Parathyroid adenoma (tissue), 2 donors: ENCODE data around the gene STK11.

Experiments
- H2AFZ ChIP-seq: fragments of 300-600 bp; sonication (generic); one replicate; pipeline ENCODE4 v1.7.0; 2017; ENCODE audit warnings: antibody characterized with exemption, mild to moderate bottlenecking
- H3K27ac ChIP-seq: fragments of 300-600 bp; sonication (generic); one replicate; pipeline ENCODE4 v1.7.0; 2017
- H3K27me3 ChIP-seq: fragments of 300-600 bp; sonication (generic); one replicate; pipeline ENCODE4 v1.7.0; 2017; ENCODE audit warnings: low read length; ENCODE audit not compliant: control insufficient read depth, insufficient read depth
- H3K36me3 ChIP-seq: fragments of 300-600 bp; sonication (generic); one replicate; pipeline ENCODE4 v1.7.0; 2017; ENCODE audit warnings: low read length; ENCODE audit not compliant: control insufficient read depth, insufficient read depth
- H3K4me1 ChIP-seq: fragments of 300-600 bp; sonication (generic); one replicate; pipeline ENCODE4 v1.7.0; 2017; ENCODE audit warnings: control low read depth
- H3K4me2 ChIP-seq: fragments of 300-600 bp; sonication (generic); one replicate; pipeline ENCODE4 v1.7.0; 2017; ENCODE audit warnings: low read length
- H3K4me3 ChIP-seq: fragments of 300-600 bp; sonication (generic); one replicate; pipeline ENCODE4 v1.7.0; 2017; ENCODE audit warnings: low read depth, low read length
- H3K79me2 ChIP-seq: fragments of 300-600 bp; sonication (generic); one replicate; pipeline ENCODE4 v1.7.0; 2017; ENCODE audit warnings: control low read depth
- H3K9ac ChIP-seq: fragments of 300-600 bp; sonication (generic); one replicate; pipeline ENCODE4 v1.7.0; 2017; ENCODE audit warnings: mild to moderate bottlenecking
- H3K9me3 ChIP-seq: fragments of 300-600 bp; sonication (generic); one replicate; pipeline ENCODE4 v1.7.0; 2017; ENCODE audit warnings: low read length; ENCODE audit not compliant: control insufficient read depth
- TF ChIP-seq, protein P1 (sequence below): fragments of 300-600 bp; sonication (generic); IDR thresholded peaks from one replicate; pipeline ENCODE4 v1.7.0; 2017; ENCODE audit warnings: antibody characterized with exemption, mild to moderate bottlenecking
- donor health status: primary hyperparathyroidism.

Gene STK11

DNA sequence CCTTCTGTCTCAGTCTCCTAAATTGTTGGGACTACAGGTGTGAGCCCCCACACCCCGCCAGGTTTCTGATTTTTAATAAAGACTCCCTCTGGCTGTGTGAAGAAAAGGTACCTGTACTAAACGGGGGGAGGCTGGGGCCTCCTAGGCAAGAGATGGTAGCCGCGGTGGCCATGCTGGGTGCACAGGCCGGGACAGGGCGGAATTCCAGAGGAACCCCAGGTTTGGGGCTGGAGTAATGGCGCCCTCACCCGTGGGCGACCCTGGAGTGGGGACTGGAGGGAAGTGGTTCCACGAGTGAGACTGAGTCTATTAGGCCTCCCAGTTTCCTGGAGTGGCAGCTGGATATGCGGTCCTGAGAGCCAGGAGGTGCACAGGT lies 33.8 kb downstream of the STK11 start:
- Histone ChIP-seq H3K27me3 (no peaks in the 10 kb centered on the region), H3K4me3 (no peak overlapping the region), H3K27ac (no peak overlapping the region), H2AFZ (no peak overlapping the region), H3K9ac (no peak overlapping the region), H3K4me1 (peaks cover 21% of the 10 kb centered on the region), H3K79me2 (no peaks in the 10 kb centered on the region), H3K36me3 (no peaks in the 10 kb centered on the region), H3K9me3 (no peaks in the 10 kb centered on the region), H3K4me2 (no peak overlapping the region)
- TF ChIP-seq, protein P1, sequence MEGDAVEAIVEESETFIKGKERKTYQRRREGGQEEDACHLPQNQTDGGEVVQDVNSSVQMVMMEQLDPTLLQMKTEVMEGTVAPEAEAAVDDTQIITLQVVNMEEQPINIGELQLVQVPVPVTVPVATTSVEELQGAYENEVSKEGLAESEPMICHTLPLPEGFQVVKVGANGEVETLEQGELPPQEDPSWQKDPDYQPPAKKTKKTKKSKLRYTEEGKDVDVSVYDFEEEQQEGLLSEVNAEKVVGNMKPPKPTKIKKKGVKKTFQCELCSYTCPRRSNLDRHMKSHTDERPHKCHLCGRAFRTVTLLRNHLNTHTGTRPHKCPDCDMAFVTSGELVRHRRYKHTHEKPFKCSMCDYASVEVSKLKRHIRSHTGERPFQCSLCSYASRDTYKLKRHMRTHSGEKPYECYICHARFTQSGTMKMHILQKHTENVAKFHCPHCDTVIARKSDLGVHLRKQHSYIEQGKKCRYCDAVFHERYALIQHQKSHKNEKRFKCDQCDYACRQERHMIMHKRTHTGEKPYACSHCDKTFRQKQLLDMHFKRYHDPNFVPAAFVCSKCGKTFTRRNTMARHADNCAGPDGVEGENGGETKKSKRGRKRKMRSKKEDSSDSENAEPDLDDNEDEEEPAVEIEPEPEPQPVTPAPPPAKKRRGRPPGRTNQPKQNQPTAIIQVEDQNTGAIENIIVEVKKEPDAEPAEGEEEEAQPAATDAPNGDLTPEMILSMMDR = no peak

DNA sequence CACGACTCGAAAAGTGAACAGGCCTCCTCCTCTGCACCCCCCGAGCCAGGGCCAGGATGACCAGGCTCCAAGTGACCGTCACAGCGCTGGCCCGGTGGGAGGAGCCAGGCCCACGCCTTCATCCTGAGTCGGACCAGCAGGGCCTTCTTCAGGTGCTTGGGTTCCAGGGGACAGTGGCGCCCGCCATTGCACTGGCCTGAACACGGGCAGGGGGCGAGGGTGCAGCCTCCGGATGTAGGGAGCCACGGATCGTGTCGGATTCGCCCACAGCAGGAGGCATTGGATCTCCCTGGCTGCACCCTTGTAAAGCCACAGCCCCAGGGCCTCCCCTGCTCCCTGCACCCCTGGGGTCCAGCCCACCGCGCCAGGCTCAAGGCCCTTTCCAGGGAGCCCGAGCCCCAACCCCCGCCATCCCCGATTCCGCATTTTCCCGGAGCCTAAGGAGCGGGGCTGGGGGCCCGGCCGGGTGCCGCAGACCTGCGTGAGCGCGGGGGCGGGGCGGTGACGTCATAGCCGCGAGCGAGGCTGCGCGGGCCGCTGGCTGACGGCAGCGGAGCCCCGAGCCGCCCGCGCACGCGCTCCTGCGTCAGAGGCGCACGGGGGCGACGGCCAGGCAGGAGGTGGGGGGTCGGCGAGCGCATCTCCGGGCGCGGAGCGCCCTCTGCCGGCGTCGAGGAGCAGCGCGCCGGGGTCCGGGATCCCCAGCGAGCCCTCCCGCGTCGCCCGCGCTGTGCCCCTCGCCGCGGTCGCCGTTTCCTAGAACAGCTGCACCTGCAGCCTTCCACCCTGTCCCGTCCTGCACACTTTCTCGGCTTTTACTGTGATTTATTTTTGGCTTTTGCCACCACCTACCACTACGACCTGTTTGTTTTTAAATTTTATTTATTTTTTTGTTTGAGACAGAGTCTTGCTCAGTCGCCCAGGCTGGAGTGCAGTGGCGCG lies 34.5 kb downstream of the STK11 start:
- Histone ChIP-seq H3K9ac (no peak overlapping the region), H3K27me3 (no peaks in the 10 kb centered on the region), H3K36me3 (no peaks in the 10 kb centered on the region), H3K9me3 (no peaks in the 10 kb centered on the region), H2AFZ (peak overlapping the region; percentile 80), H3K79me2 (no peaks in the 10 kb centered on the region), H3K4me3 (no peak overlapping the region), H3K4me2 (peak overlapping the region; percentile 55), H3K4me1 (peaks cover 26% of the 10 kb centered on the region), H3K27ac (peak overlapping the region; percentile 72)
- TF ChIP-seq, protein P1 = peak; percentile 81

- Histone ChIP-seq H3K4me2 (peak overlapping the region; percentile 79), H3K36me3 (no peaks in the 10 kb centered on the region), H2AFZ (peak overlapping the region; percentile 80), H3K27me3 (no peaks in the 10 kb centered on the region), H3K79me2 (no peaks in the 10 kb centered on the region), H3K4me1 (peaks cover 30% of the 10 kb centered on the region), H3K27ac (no peak overlapping the region), H3K4me3 (peak overlapping the region; percentile 85), H3K9me3 (no peaks in the 10 kb centered on the region), H3K9ac (no peak overlapping the region)
- TF ChIP-seq, protein P1 = no peak
These were observed 35.3 kb downstream of the STK11 start for GRCh38 chr19:1240925-1241324.

GRCh38 chr19:1241417-1242095 lies 36.0 kb downstream of the STK11 start, which contains the start of gene ATP5F1D:
TSS of gene ATP5F1D (plus strand) at chr19:1241751. CDS start at chr19:1241851, 100 bp downstream.
- Histone ChIP-seq H3K4me3 (peak within 1 kb of the TSS; percentile 85), H3K27me3 (no peaks in the 10 kb centered on the region), H3K9ac (peak within 1 kb of the TSS; percentile 69), H2AFZ (peak within 1 kb of the TSS; percentile 80), H3K79me2 (no peaks in the 10 kb centered on the region), H3K4me1 (peaks cover 35% of the 10 kb centered on the region), H3K27ac (peak within 1 kb of the TSS; percentile 63), H3K4me2 (peak within 1 kb of the TSS; percentile 79), H3K9me3 (no peaks in the 10 kb centered on the region), H3K36me3 (no peaks in the 10 kb centered on the region)
- TF ChIP-seq, protein P1 = no peak
